ENCODE data around the gene NOL9.

Gene NOL9

GRCh38 chr1:6502000-6502891 is 52.1 kb downstream of the NOL9 start:
- H3F3A ChIP-seq (ENCODE audit: insufficient read depth, low read length): no peaks in the 10 kb centered on the region
- H4K20me1 ChIP-seq (ENCODE audit: insufficient read depth, low read length): no peaks in the 10 kb centered on the region
- no peaks in the 10 kb centered on the region for H3K79me2 ChIP-seq (ENCODE audit: insufficient read depth, low read length)
- H3K9me3 ChIP-seq (ENCODE audit: low read length): no peaks in the 10 kb centered on the region
- H3K4me1 ChIP-seq (ENCODE audit: insufficient read depth, low read length, severe bottlenecking): peaks cover 7% of the 10 kb centered on the region
- H3K4me3 ChIP-seq (ENCODE audit: low read depth, low read length, poor library complexity, severe bottlenecking): no peak overlapping the region
- no peaks in the 10 kb centered on the region for H3K36me3 ChIP-seq (ENCODE audit: insufficient read depth, low read length)
- no peak overlapping the region for H3K9ac ChIP-seq (ENCODE audit: low read length)
- H3K27ac ChIP-seq (ENCODE audit: low read depth, low read length, poor library complexity, severe bottlenecking): no peak overlapping the region
- no peaks in the 10 kb centered on the region for H3K9me2 ChIP-seq (ENCODE audit: low read depth, low read length)
- peaks cover 7% of the 10 kb centered on the region for H3K27me3 ChIP-seq (ENCODE audit: insufficient read depth, low read length)
- no peak overlapping the region for H3K4me2 ChIP-seq (ENCODE audit: low read length)
- no peak for TF ChIP-seq CTCF (IDR thresholded peaks at IDR 0.05; ENCODE audit: low read length)
- no peak for TF ChIP-seq EZH2 (IDR thresholded peaks at IDR 0.05; ENCODE audit: borderline replicate concordance, low read length)
- H2AFZ ChIP-seq (ENCODE audit: low read length): no peak overlapping the region

GRCh38 chr1:6501279-6501813 is 53.0 kb downstream of the NOL9 start:
- Histone ChIP-seq H3K4me3 (ENCODE audit: low read depth, low read length, poor library complexity, severe bottlenecking) (no peak overlapping the region), H2AFZ (ENCODE audit: low read length) (no peak overlapping the region), H3K9ac (ENCODE audit: low read length) (no peak overlapping the region), H3K36me3 (ENCODE audit: insufficient read depth, low read length) (no peaks in the 10 kb centered on the region), H3K4me2 (ENCODE audit: low read length) (no peak overlapping the region), H3K9me2 (ENCODE audit: low read depth, low read length) (no peaks in the 10 kb centered on the region), H3K79me2 (ENCODE audit: insufficient read depth, low read length) (no peaks in the 10 kb centered on the region), H4K20me1 (ENCODE audit: insufficient read depth, low read length) (no peaks in the 10 kb centered on the region), H3K27ac (ENCODE audit: low read depth, low read length, poor library complexity, severe bottlenecking) (no peak overlapping the region), H3K27me3 (ENCODE audit: insufficient read depth, low read length) (peaks cover 13% of the 10 kb centered on the region), H3K4me1 (ENCODE audit: insufficient read depth, low read length, severe bottlenecking) (peaks cover 7% of the 10 kb centered on the region), H3K9me3 (ENCODE audit: low read length) (no peaks in the 10 kb centered on the region), H3F3A (ENCODE audit: insufficient read depth, low read length) (no peaks in the 10 kb centered on the region)
- no peak for TF ChIP-seq CTCF (IDR thresholded peaks at IDR 0.05; ENCODE audit: low read length)
- no peak for TF ChIP-seq EZH2 (IDR thresholded peaks at IDR 0.05; ENCODE audit: borderline replicate concordance, low read length)

- Histone ChIP-seq H4K20me1 (ENCODE audit: insufficient read depth, low read length) (no peaks in the 10 kb centered on the region), H2AFZ (ENCODE audit: low read length) (no peak overlapping the region), H3K4me1 (ENCODE audit: insufficient read depth, low read length, severe bottlenecking) (peaks cover 7% of the 10 kb centered on the region), H3K27me3 (ENCODE audit: insufficient read depth, low read length) (peaks cover 17% of the 10 kb centered on the region), H3K36me3 (ENCODE audit: insufficient read depth, low read length) (no peaks in the 10 kb centered on the region), H3K9me2 (ENCODE audit: low read depth, low read length) (no peaks in the 10 kb centered on the region), H3K4me2 (ENCODE audit: low read length) (no peak overlapping the region), H3K27ac (ENCODE audit: low read depth, low read length, poor library complexity, severe bottlenecking) (no peak overlapping the region), H3K4me3 (ENCODE audit: low read depth, low read length, poor library complexity, severe bottlenecking) (no peak overlapping the region), H3K79me2 (ENCODE audit: insufficient read depth, low read length) (no peaks in the 10 kb centered on the region), H3F3A (ENCODE audit: insufficient read depth, low read length) (no peaks in the 10 kb centered on the region), H3K9me3 (ENCODE audit: low read length) (no peaks in the 10 kb centered on the region), H3K9ac (ENCODE audit: low read length) (no peak overlapping the region)
- no peak for TF ChIP-seq CTCF (IDR thresholded peaks at IDR 0.05; ENCODE audit: low read length)
- no peak for TF ChIP-seq EZH2 (IDR thresholded peaks at IDR 0.05; ENCODE audit: borderline replicate concordance, low read length)
Measured at GRCh38 chr1:6500544-6501278, 53.6 kb downstream of the NOL9 start.

All from OCI-LY1 (cell line).